GM12875 (cell line): ENCODE data around the gene LIN7B.
"Not testable (repeated sequence)": the region's sequence is repeated elsewhere in the genome, so short reads cannot be mapped to it uniquely, and the experiment has no call there.

Source experiments
- H3K4me3 ChIP-seq: one replicate; pipeline ENCODE4 v1.5.1; 2011; ENCODE audit warnings: low read depth, low read length, control low read depth
- TF ChIP-seq, protein P1 (sequence below): IDR thresholded peaks from 2 replicates; pipeline ENCODE4 v1.5.1; 2011; ENCODE audit warnings: low read depth, mild to moderate bottlenecking, control low read depth, inconsistent platforms, low read length, moderate library complexity, borderline replicate concordance; ENCODE audit not compliant: insufficient read depth

LIN7B gene

DNA sequence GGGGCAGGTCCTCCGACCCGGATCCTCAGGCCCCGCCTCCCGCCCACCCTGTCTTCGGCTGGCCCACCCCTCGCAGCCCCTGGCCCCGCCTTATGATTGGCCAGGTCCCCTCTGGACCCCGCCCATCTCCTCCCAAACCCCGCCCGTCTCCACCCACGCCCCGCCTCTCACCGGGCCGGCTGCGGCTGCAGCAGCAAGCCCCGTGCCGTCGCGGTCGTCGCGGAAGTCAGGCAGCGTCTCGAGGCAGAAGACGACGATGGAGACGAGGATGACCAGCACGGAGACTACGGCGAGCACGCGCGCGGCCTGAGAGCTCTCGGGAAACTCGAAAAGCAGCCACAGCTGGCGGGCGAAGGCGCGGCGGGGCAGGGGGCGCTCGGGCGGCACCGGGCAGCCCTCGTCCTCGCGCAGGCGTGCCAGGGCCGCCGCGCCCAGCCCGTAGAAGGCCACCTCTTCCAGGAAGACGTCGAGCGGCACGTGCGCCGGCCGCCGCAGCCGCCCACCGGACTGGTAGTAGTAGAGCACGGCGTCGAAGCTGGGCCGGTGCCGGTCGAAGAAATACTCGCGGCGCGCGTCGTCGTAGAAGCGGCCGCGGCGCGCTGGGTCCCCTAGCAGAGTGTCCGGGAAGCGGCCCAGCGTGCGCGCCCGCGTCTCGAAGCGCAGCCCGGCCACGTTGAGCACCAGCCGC is 42.2 kb upstream of the LIN7B start:
- no peak overlapping the region for H3K4me3 ChIP-seq
- TF ChIP-seq, protein P1, sequence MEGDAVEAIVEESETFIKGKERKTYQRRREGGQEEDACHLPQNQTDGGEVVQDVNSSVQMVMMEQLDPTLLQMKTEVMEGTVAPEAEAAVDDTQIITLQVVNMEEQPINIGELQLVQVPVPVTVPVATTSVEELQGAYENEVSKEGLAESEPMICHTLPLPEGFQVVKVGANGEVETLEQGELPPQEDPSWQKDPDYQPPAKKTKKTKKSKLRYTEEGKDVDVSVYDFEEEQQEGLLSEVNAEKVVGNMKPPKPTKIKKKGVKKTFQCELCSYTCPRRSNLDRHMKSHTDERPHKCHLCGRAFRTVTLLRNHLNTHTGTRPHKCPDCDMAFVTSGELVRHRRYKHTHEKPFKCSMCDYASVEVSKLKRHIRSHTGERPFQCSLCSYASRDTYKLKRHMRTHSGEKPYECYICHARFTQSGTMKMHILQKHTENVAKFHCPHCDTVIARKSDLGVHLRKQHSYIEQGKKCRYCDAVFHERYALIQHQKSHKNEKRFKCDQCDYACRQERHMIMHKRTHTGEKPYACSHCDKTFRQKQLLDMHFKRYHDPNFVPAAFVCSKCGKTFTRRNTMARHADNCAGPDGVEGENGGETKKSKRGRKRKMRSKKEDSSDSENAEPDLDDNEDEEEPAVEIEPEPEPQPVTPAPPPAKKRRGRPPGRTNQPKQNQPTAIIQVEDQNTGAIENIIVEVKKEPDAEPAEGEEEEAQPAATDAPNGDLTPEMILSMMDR: no peak

DNA sequence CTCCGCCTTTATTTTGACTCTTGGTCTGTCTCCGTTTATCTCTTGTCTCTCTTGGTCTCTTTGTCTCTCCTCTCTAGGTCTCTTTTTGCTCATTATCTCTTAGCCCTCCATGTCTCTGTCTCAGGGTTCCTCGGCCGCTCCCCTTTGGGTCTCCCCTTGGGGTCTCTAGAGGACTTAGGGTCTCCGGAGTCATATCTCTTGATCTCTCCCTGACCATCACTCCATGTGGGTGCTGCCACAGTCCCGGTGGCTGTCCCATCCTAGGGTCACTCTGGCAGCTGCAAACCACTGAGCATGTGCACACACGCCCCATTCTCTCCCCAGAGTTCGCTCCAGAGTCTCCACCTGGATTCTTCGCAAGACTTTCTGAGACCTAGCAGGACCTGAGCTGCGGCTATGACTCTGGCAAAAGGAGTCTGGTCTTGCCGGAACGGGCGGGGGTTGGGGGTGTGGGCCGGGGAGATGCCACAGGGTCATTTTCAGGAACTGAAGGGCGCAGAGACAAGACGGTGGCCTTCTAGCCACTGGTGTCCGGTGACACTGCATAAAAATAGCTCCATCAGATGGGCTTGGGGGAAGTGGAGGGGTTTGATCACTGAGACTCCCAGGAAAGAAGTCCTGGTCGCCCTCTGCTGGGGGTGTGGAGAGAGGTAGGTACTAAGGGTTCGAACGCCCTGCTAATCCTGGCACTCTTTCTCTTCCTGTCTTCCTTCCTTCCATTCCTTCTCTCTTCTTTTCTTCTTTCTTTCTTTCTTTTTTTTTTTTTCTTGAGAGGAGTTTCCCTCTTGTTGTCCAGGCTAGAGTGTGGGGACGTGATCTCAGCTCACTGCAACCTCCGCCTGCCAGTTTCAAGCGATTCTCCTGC is 40.4 kb upstream of the LIN7B start:
- TF ChIP-seq, protein P1: peak; percentile 32

DNA sequence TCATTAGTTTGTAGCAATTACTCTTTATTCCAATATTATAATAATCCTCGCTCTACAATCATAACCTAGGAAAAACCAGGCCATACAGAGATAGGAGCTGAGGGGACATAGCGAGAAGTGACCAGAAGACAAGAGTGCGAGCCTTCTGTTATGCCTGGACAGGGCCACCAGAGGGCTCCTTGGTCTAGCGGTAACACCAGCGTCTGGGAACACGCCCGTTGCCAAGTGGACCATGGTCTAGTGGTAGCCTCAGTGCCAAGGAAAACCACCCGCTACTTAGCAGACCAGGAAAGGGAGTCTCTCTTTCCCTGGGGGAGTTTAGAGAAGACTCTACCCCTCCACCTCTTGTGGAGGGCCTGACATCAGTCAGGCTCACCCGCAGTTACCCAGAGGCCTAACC is 39.3 kb upstream of the LIN7B start:
- not testable (repeated sequence) for H3K4me3 ChIP-seq
- TF ChIP-seq, protein P1: peak; percentile 54

More for the DNA sequence above, 40.4 kb upstream of the LIN7B start:
- no peak overlapping the region for H3K4me3 ChIP-seq

DNA sequence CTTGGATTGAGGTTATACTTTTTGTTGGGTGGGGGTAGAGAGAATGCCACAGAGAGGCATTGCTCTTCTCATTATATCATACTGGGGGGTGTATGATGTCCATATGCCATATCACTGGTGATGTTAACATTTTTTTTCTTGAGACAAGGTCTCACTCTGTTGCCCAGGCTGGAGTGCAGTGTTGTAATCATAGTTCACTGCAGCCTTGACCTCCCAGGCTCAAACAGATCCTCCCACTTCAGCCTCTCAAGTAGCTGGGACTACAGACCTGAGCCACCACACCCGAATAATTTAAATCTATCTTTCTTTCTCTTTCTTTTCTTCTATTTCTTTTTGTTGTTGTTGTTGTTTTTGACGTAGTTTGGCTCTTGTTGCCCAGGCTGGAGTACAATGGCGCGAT is 33.8 kb upstream of the LIN7B start:
- H3K4me3 ChIP-seq: no peak overlapping the region
- TF ChIP-seq, protein P1: no peak

DNA sequence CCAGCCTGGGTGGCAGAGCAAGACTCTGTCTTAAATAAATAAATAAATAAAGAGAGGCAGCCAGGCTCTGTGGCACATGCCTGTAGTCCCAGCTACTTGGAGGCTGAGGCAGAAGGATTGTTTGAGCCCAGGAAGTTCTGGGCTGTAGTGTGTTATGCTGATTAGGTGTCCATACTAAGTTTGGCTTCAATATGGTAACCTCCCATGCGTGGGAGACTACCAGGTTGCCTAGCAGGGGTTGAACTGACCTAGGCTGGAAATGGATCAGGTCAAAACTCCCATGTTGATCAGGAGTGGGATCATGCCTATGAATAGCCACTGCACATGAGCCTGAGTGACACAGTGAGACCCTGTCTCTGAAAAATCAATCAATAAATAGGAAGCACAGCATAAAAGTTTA is 32.9 kb upstream of the LIN7B start:
- TF ChIP-seq, protein P1: no peak
- no peak overlapping the region for H3K4me3 ChIP-seq

DNA sequence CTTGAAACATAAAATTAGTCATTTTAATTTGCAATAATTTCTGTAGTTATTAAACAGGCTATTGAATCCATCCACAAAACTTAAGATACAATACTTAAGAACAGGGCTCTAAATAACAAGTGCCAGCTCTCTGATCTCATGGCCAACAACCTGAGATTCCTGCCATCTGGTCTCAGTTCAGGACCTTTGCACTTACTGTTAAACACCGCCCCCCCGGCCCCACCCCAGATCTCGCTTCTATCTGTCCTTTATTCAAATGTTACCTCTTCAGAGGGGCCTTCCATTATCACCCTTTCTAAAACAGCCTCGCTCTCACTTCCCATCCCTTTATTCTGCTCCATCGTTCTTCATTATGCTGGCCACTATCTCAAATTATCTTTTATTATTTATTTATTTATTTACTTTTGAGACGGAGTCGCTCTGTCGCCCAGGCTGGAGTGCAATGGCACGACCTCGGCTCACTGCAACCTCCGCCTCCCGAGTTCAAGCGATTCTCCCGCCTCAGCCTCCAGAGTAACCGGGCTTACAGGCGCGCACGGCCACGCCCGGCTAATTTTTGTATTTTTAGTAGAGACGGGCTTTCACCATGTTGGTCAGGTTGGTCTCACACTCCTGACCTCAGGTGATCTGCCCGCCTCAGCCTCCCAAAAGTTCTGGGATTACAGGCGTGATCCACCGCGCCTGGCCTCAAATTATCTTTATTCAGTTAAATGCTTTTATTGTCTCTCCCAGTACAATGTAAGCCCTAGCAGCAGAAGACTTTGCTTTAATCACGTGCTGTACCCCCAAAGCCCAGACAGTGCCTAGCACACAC is 29.8 kb upstream of the LIN7B start:
- peak overlapping the region; percentile 100 for H3K4me3 ChIP-seq
- TF ChIP-seq, protein P1: no peak
